D721Med (cell line): ENCODE measurements around the gene PTGDR.
A peak's percentile ranks its signal among the peaks of the same experiment; 100 is the strongest.

Experiments used
- DNase-seq: peaks from one replicate; pipeline ENCODE4 v3.0.0; 2011; ENCODE audit warnings: low spot score; ENCODE audit not compliant: insufficient read length
- FAIRE-seq: peaks from 2 replicates; lab custom pipeline; 2011; peaks lifted over from hg19 to GRCh38; lab: Jason Lieb, UNC
- CTCF ChIP-seq: IDR thresholded peaks from 2 replicates; pipeline ENCODE4 v1.5.1; 2012; ENCODE audit warnings: mild to moderate bottlenecking, control low read depth; ENCODE audit not compliant: insufficient read depth; ENCODE audit errors: missing control alignments

PTGDR gene

DNA sequence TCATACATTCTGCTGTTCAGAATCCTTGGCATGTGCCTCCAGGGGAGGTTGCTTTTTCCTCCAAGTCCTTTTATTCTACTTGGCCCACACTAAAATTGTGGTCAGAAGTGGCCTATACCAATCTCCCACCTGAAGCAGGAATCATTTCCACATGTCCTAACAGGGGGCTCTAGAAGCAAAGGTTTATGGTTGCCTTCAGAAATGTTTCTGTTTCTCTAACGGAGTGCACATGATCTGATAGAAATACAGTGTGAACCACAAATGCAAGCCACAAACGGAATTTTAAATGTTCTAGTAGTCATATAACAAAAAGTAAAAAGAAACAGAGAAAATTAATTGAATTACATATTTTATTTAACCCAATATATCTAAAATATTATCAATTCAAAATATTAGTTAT lies 50.6 kb downstream of the PTGDR start:
- TF ChIP-seq CTCF: no peak
- FAIRE-seq (no peak), DNase-seq (no peak)

DNA sequence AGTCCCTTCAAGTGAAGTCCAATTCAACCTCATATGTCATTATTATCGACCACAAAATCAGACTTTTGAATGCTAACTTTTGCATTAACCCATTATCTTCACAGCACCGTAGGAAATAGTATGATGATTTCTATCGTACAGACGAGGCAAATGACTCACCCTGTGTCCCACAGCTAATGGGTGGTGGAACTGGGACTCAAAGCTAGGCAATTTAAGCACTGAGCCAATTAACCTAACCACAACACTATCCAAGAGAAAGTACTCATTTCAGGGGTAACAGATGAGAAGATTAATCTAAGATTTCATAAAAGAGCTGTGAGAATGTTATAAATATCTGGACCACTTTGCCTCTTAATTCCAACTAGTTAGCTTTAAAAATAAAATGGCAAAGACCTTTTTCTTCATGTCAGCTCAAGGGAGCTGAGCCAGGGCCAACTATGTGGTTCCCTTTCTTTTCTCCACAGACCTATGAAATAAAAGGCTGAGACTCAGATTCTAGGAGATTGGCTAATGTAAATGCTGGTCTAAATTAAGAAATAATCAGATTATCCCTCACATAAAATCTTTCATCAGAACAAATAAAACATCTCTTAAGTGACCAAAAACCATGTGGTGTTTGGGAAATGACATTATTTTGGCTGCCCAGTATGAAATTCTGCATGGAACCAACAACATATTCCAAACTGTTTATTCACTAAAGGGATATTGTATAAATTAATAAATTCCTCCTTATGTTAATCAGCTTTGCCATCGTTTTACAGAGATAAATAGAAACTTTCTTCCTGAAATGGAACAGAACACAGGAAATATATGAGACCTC lies 51.5 kb downstream of the PTGDR start:
- FAIRE-seq (peak; percentile 41), DNase-seq (no peak)
- no peak for TF ChIP-seq CTCF

DNA sequence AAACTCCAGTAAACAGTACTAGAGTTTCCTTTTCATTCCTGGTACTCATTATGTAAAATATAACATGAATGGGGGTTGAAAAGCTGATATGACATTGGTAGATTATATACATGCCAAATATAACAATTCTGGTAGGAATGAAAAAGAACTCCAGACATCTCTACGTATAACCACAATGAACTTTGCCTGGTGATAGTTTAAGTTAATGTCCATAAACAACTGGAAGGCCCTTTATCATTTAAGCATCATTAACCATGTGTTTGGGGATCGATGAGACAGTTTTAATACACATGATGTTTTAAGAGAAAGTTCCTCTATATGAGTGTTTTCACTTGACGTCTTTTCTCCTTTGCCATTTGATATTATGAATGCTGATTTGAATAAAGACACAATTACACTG lies 52.4 kb downstream of the PTGDR start:
- TF ChIP-seq CTCF: no peak
- DNase-seq (no peak), FAIRE-seq (no peak)

DNA sequence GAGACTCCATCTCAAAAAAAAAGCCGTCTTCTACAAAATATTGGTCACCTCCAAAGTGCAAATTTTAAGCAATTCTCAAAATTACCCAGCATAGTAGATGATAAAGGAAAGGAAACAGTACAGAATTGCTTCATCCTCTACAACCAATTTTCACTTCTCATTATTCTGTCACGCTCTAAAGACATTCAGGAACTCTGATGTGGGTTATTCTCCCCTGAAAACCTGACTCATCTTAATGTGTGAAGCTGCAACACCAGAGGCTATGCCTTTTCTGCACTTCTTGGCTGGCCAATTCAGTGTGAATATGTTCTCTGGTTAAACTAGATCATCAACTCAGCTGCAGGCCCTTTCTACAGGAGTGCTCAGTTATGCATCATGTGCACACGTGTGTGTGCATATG lies 57.6 kb downstream of the PTGDR start:
- TF ChIP-seq CTCF: no peak
- DNase-seq: no peak

GRCh38 chr14:52325630-52326029 lies 58.1 kb downstream of the PTGDR start:
- no peak for DNase-seq
- FAIRE-seq: no peak
- TF ChIP-seq CTCF: no peak

More for the DNA sequence above, 57.6 kb downstream of the PTGDR start:
- FAIRE-seq: no peak
